GM10248 (cell line): Measurements from ENCODE around the gene ZCCHC24.

Experiments
- CTCF ChIA-PET: fragments of 300-600 bp; sonication (Branson Sonifier 250); formaldehyde crosslinking; extraction: SDS; loops from one replicate; lab custom pipeline; 2021; ENCODE audit warnings: antibody characterized with exemption; lab: Yijun Ruan, JAX
- POLR2A ChIA-PET: fragments of 350-650 bp; sonication (Branson Sonifier 250); formaldehyde crosslinking; extraction: SDS; loops from one replicate; lab custom pipeline; 2020; ENCODE audit warnings: antibody characterized with exemption; lab: Yijun Ruan, JAX
- DNase-seq: peaks from one replicate; pipeline ENCODE4 v3.0.0; 2012; ENCODE audit errors: extremely low spot score
- TF ChIP-seq, protein P1 (sequence below): IDR thresholded peaks from 2 replicates; pipeline ENCODE4 v1.5.1; 2012; ENCODE audit warnings: mild to moderate bottlenecking, low read depth; ENCODE audit errors: extremely low read depth, missing control alignments, control extremely low read depth

ZCCHC24 gene

GRCh38 chr10:79458483-79458882 lies 13.1 kb upstream of the ZCCHC24 start:
- TF ChIP-seq, protein P1, sequence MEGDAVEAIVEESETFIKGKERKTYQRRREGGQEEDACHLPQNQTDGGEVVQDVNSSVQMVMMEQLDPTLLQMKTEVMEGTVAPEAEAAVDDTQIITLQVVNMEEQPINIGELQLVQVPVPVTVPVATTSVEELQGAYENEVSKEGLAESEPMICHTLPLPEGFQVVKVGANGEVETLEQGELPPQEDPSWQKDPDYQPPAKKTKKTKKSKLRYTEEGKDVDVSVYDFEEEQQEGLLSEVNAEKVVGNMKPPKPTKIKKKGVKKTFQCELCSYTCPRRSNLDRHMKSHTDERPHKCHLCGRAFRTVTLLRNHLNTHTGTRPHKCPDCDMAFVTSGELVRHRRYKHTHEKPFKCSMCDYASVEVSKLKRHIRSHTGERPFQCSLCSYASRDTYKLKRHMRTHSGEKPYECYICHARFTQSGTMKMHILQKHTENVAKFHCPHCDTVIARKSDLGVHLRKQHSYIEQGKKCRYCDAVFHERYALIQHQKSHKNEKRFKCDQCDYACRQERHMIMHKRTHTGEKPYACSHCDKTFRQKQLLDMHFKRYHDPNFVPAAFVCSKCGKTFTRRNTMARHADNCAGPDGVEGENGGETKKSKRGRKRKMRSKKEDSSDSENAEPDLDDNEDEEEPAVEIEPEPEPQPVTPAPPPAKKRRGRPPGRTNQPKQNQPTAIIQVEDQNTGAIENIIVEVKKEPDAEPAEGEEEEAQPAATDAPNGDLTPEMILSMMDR = no peak
- ChIA-PET CTCF (interaction anchor here (1.0 to 1.6 kb wide), 2 partner anchors 9 to 21 kb away, joined by 3 to 5 read pairs; no protein-coding TSS in a partner anchor), POLR2A (no interaction called here)
- no peak for DNase-seq

DNA sequence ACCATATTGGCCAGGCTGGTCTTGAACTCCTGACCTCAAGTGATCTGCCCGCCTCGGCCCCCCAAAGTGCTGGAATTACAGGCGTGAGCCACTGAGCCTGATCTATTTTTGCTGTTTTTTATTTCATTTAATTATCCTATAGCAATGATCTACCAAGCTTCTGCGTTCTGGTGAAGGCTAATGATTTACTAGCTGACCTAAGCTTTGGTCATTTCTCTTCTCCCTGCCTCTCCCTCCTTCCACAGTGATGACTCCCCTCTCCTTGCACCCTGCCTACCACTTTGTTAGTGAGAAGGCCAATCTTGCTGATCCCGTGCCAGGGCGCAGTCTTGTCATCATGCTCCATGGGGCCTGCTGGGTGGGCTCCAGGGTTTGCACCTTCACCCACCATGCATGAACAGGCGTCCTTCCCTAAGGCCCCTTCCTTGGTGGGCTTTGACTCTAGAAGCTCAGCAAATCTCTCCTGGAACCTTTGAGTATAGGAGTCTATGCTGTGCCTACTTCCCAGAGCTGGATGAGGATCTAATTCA lies 11.9 kb upstream of the ZCCHC24 start:
- CTCF ChIA-PET = interaction anchor here (1.5 kb wide), 1 partner anchor 14 kb away, joined by 7 read pairs; no protein-coding TSS in a partner anchor
- no peak for DNase-seq
- TF ChIP-seq, protein P1 = no peak
- POLR2A ChIA-PET = no interaction called here

GRCh38 chr10:79454259-79454658 lies 8.8 kb upstream of the ZCCHC24 start:
- TF ChIP-seq, protein P1 = no peak
- ChIA-PET POLR2A (no interaction called here), CTCF (interaction anchor here (1.4 to 2.6 kb wide), 2 partner anchors 13 to 80 kb away, joined by 5 to 10 read pairs; no protein-coding TSS in a partner anchor)
- no peak for DNase-seq

DNA sequence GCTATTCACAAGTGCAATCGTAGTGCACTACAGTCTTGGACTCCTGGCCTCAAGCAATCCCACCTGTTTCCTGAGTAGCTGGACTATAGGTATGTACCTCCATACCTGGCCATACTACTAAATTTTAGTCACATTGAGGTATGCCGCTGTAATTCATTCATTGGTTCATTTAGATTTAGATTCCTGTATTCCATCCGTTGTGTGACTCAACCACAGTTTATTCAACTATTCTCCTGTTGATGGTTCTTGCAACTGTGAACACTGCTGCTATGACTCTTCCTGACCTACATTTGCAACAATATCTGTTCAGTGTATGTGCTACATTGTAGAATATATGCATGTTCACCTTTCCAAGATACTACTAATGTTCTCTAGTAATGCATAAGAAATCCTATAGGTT lies 8.0 kb upstream of the ZCCHC24 start:
- TF ChIP-seq, protein P1 = no peak
- POLR2A ChIA-PET = no interaction called here
- CTCF ChIA-PET = interaction anchor here (2.6 kb wide), 1 partner anchor 79 kb away, joined by 10 read pairs; no protein-coding TSS in a partner anchor
- DNase-seq = no peak

DNA sequence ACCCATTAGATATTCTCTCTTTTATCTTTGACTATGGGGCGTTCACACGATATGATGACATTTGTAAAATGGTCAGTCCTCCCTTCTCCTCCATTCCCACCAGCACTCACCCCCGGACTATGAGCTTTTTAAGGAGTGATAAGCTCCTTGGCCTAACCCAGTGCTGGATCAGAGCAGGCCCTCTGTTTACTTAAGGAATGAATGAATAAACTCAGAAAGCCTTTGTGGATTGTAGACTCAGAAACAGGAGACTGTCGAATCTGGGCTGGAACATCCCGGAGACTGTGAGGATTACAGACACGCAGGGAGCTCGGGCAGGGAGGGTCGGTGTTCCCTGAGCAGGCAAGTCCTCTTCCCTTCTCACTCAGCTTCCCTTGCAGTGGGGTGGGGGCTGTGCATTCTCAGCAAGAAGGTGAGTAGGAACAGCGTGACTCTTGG lies 6.8 kb upstream of the ZCCHC24 start:
- ChIA-PET CTCF (interaction anchor here (0.8 to 1.2 kb wide), 3 partner anchors 9 to 57 kb away, joined by 3 to 5 read pairs (median 3); no protein-coding TSS in a partner anchor), POLR2A (no interaction called here)
- TF ChIP-seq, protein P1 = no peak
- no peak for DNase-seq

- POLR2A ChIA-PET = no interaction called here
- CTCF ChIA-PET = interaction anchor here (1.1 to 1.2 kb wide), 2 partner anchors 17 to 56 kb away, joined by 3 to 5 read pairs; no protein-coding TSS in a partner anchor
- DNase-seq = no peak
- TF ChIP-seq, protein P1 = no peak
Observed at GRCh38 chr10:79451046-79451699, 5.7 kb upstream of the ZCCHC24 start.
